GM12891 (cell line): ENCODE data around the gene ELP5.

Experiments
- PAX5 ChIP-seq: IDR thresholded peaks from 2 replicates; pipeline ENCODE4 v1.6.1; 2011; ENCODE audit warnings: low read length, moderate library complexity, mild to moderate bottlenecking; ENCODE audit not compliant: insufficient read depth, severe bottlenecking
- POLR2A ChIP-seq: IDR thresholded peaks from 2 replicates; pipeline ENCODE4 v1.6.1; 2011; ENCODE audit warnings: low read depth, low read length, control low read depth
- POLR2AphosphoS5 ChIP-seq: IDR thresholded peaks from 2 replicates; pipeline ENCODE4 v1.6.1; 2011; ENCODE audit warnings: low read depth, low read length, control low read depth
- POU2F2 ChIP-seq: IDR thresholded peaks from 2 replicates; pipeline ENCODE4 v1.6.1; 2011; ENCODE audit warnings: low read depth, mild to moderate bottlenecking, control low read depth, low read length, moderate library complexity
- TAF1 ChIP-seq: IDR thresholded peaks from 2 replicates; pipeline ENCODE4 v1.6.1; 2011; ENCODE audit warnings: low read depth, low read length, control low read depth

DNA sequence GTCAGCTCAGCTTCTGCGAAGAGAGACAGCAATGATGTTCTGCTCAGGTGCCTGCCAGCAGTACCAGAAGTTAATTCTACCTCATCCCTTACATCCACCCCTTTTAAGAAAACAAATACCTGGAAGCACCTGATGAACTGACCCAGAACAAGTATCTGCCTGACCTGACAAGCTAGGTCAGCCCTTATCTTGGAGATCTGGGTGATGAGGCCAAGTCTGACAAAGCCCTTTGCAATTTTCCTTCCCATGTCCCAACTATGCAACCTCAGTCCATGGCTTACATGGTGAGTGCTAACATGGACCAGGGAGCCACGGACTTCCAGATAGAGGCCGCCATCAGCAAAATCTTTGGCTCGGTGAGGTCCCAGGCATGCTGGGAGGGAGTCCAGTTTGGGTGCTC, 28.6 kb upstream of the ELP5 start:
- peak; percentile 42; the same call in 1 of the 2 replicates for TF ChIP-seq POLR2A
- no peak for TF ChIP-seq POLR2AphosphoS5
- TF ChIP-seq POU2F2: no peak
- no peak for TF ChIP-seq TAF1
- TF ChIP-seq PAX5: no peak
